GM18861 (cell line): ENCODE data around the gene SNX6.
"Not testable (repeated sequence)": the region's sequence is repeated elsewhere in the genome, so short reads cannot be mapped to it uniquely, and the experiment has no call there.

Experiments used
- ATAC-seq: cut with Tn5 transposase; IDR thresholded peaks from one replicate; pipeline ENCODE4 v1.9.1; 2021; ENCODE audit not compliant: unreplicated experiment

The SNX6 gene

DNA sequence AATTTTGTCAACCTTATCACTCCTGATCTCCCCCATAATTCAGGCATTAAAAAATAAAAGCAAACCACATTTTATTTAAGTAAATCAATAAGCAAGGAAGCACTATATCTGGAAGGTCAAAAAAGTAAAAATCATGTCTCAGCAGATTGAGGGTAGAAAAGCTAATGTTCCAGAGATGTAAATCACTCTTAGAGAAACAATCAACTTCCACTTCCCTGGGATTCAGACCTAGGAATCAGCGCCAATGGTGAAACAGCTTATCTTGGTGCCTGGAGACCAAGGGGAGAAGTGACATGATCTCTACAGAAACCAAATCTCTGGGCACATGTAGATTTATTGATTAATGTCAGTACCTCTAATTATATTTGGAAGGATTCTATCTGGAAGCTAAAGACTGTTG is 10.9 kb upstream of the SNX6 start:
- ATAC-seq, result no peak

DNA sequence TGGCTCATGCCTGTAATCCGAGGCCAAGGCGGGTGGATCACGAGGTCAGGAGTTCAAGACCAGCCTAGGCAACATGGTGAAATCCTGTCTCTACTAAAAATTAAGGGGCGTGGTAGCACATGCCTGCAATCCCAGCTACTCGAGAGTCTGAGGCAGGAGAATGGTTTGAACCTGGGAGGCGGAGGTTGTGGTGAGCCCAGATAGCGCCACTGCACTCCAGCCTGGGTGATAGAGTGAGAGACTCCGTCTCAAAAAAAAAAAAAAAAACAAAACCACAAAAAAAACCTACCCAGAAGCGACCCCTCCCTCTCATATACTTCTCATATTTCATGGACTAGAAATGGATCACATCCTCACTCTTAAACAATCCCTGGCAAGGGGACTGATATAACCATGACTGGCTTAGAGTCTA is 4.4 kb upstream of the SNX6 start:
- ATAC-seq, result not testable (repeated sequence)

DNA sequence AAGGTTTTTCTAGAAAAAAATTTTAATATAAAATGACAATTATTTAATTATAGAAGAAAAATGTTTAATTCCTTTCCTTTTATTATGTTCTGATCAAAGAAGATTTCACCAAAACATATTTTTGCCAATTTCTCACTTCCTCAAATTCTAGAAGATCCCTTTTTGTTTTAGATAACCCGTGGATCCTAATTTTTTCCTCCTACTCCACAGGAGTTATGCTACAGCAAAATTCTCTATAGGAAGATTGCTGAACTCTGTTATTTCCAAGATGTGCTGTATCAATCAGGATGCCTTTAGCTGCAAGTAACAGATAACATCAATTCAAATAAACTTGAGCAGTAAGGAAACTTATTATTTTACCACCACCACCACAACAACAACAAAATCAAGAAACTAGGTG is 3.8 kb upstream of the SNX6 start:
- no peak for ATAC-seq

DNA sequence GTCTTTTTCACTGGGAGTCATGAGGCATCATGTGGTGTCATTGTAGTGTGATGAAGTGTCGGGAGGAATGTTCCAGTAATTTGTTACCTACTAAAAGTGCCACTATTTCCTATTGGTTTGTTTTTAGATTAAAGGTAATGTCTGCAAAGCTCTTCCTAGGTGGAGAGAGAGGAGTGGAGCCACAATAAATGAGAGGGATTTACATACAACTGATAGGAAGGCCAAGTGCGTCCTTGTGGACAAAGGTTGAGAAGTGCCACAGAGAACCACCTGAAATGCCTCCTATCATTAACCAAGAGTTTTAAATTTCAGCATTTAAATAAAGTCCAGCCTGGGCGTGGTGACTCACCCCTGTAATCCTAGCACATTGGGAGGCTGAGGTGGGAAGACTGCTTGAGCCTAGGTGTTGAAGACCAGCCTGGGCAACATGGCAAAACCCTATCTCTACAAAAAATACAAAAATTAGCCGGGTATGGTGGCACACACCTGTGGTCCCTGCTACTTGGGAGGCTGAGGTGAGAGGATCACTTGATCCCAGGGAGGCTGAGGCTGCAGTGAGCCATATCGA is 2.5 kb upstream of the SNX6 start:
- no peak for ATAC-seq

DNA sequence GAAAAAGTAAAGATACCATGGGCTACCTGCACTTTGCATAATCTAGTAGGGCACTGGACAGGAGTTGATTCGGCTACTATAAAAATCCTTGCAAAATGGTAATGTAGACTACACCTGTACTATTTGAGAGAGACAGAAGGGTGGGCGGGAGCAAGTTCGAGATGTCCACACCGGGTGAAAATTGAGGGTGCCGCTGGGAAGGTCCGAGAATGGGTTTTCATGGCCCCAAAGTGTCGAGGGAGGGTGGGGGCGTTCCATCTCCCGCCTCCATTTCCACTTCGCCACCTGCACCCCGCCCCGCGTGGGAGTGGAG is 648 bp downstream of the SNX6 start:
- no peak for ATAC-seq

DNA sequence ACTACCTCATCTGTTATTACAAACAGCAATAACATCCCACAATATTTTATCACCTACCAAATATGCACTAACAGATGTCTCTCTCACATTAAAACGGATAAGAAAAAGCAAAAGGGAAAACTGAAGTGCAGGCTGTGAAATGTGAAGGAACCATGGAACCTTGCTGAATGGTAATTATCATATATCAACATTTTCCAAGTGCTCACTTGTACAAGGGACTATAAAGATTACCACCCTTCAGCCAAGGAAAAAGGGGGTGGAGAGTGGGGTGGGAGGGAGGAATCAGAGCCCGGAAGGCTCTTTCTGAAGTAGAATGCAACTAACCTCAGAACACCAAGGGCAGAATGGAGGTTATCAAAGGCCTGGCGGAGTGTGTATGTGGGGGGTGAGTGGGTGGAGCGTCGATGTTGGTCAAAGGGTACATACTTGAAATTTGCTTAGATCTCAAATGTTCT is 1.2 kb downstream of the SNX6 start:
- ATAC-seq, result no peak

DNA sequence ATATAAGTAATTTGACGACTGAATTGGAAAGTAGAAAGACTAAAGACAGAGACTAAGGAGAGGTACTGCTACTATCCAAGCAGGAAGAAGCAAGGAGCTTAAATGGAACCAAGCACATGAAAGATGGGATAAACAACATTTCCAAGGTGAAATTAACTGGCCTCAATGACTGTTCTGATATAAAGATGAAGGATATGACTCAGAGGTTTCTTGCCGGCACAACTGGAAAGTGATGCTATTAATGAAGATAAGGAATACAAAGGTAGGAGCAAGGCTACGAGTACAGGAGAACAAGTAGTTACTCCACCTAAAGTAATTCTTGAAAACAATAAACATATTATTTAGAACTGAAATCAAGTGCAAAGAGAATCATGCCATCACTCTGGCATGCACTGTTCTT is 6.4 kb downstream of the SNX6 start:
- ATAC-seq, result no peak

DNA sequence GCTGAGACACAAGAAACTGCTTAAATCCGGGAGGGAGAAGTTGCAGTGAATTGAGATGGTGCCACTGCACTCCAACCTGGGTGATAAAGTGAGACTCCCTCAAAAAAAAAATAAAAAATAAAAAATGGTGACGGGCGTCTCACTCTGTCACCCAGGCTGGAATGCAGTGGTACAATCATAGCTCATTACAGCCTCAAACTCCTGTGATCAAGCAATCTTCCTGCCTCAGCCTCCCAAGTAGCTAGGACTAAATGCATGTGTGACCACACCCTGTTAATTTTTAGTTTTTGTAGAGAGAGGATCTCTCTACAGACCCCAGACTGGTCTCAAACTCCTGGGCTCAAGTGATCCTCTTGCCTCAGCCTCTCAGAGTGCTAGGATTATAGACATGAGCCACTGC is 9.1 kb downstream of the SNX6 start:
- no peak for ATAC-seq

DNA sequence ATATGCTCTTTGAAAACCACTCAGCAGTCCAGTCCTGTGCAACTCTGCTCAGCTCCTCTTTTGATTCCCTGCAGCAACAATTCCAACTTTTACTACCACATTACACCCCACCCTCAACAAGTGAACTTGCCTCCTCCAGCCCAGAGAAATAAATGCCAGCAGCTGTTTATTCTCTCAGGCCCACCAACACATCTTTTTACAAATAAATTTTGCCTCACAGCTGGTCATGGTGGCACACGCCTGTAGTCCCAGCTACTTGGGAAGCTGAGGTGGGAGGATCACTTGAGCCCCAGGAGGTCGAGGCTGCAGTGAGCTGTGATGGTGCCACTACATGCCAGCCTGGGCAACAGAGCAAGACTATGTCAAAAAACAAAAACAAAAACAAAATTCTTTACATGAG is 9.8 kb downstream of the SNX6 start:
- ATAC-seq, result no peak

DNA sequence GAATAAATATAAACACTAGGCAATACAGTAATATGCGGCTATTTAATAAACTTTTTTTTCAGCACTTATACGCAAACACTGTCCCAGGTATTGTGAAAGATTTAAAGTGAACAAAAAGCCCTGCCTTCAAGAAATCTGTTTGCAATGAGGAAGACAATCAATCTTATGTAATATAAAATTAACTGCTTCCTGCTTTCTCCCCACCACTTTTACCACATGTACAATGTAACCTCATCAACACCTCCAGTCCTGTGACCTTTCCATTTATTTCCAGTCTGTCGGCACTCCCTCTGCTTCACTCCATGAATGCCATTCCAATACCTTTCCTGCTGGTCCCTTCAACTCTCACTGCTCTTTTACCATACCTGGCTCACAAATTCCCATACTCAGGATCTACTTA is 10.5 kb downstream of the SNX6 start:
- no peak for ATAC-seq

DNA sequence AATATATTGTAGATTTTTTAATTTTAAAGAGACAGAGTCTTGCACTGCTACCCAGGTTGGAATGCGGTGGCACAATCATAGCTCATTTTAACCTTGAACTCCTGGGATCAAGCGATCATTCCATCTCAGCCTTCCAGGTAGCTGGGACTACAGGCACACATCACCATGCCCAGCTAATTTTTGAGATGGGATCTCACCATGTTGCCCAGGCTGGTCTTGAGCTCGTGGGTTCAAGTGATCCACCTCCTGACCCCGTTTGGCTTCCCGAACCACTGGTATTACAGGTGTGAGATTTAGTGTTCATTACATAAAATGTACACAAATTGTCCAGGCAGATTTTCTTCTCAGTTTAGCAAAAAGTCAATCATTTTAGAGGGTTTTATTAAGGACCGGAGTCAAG is 13.6 kb downstream of the SNX6 start:
- no peak for ATAC-seq

DNA sequence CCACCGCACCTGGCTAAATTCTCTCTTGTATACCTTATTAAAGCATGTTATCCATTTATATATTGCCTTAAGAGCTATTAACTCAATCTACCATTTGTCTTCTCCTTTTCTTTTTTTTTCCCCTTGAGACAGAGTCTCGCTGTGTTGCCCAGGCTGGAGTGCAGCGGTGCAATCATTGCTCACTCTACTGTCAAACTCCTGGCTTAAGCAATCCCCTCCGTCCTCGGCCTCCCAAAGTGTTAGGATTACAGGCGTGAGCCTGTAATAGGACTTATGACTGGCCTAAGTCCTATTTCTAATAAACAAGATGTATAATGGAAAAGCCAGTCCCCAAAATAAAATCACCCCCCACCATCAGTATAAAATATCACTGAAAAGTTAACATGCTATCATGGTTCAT is 14.4 kb downstream of the SNX6 start:
- no peak for ATAC-seq

DNA sequence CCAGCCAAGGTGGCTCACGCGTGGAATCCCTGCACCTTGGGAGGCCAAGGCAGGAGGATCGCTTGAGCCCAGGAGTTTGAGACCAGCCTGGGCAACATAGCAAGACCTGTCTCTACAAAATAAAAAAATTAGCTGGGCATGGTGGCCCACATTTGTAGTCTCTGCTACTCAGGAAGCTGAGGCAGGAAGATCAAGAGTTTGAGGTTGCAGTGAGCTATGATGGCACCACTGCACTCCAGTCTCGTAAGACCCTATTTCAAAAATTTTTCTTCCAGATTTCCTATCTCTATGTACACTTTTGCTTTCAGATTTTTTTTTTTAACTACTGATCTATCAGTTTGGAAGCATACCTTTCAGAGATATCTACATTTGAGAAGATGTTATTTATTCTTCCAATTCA is 15.3 kb downstream of the SNX6 start:
- no peak for ATAC-seq

DNA sequence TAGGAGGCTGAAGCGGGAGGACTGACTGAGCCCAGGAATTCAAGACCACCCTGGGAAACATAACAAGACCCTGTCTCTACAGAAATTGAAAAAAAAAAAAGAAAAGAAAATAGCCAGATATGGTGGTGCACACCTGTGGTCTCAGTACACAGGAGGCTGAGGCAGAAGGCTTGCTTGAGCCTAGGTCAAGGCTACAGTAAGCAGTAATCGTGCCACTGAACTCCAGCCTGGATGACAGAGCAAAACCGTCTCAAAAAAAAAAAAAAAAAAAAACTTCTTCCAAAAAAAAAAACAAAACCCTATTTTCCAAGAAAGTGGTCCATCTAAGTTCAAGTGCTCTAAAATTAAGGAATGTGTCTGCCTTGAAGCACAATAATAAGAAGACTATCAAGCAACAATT is 19.8 kb downstream of the SNX6 start:
- ATAC-seq, result no peak

DNA sequence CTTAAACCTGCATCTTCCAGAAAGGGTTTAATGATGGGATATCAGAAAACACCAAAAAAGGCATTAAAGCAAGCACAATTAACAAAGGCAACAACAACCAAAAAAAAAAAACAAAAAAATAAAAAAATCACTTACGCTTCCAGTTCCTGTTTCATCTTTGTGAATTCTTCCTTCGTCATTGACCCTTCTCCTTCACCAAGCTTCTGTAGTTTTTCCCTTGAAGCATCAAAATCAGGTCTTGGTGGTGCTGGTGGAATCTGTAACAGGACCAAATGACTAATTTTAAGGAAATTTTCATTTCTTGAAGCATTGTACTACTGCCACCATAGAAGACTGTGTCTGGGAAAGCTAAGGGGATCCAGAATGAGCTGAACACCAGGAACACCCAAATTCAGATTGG is 24.5 kb downstream of the SNX6 start:
- ATAC-seq, result no peak

DNA sequence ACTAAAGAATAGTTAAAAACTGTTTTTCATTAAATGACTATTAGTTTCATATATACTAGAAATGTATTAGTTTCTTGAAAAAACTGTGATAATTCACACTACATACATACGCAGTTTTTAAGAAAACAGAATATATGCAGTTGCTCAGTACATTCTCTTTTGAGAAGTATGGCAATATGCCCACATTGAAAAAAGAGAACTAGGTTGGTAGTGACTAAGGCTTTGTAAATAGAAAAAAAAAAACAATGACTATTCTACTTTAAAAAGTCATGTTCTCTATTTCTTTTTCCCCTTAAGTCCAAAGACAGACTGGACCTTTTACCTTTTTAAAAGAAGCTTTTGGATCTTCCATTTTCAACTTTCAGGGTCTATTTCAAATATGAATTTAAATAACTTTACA is 25.0 kb downstream of the SNX6 start:
- no peak for ATAC-seq

DNA sequence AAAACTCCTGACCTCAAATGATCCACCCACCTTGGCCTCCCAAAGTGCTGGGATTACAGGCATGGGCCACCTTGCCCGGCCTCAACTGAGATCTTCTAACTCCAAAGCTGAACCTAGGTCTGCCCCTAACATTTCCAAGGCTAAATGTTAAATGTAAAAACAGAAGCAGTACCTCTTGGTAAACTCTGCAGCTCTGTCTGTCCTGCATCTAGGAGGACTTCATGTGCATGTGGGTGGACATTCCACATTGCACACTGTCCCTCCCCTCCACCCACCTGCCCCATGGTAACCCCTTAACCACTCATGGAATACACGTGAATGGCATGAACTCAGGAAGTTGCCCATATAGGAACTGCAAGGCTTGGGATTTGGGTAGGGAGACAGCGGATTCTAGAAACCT is 33.1 kb downstream of the SNX6 start:
- ATAC-seq, result no peak

DNA sequence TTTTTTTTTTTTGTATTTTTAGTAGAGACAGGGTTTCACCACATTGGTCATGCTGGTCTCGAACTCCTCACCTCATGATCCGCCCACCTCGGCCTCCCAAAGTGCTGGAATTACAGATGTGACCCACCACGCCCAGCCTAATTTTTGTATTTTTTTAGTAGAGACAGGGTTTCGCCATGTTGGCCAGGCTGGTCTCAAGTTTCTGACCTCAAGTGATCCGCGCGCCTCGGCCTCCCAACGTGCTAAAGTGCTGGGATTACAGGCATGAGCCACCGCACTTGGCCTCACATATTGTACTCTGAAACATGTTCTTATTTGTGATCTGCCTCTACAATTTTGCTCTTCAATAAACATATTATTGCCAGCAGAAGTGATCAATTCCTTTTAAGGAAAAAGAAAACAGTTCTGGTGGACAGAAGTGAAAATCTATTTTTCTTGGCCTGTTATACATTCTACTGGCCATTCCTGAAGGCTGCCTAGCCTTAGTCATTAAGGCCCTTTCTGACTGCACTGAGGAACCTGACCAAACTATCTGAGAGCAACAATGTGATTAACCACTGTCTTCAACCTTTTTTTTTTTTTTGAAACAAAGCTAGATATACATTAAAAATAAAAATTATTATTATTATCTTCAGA is 36.1 kb downstream of the SNX6 start:
- ATAC-seq, result no peak

DNA sequence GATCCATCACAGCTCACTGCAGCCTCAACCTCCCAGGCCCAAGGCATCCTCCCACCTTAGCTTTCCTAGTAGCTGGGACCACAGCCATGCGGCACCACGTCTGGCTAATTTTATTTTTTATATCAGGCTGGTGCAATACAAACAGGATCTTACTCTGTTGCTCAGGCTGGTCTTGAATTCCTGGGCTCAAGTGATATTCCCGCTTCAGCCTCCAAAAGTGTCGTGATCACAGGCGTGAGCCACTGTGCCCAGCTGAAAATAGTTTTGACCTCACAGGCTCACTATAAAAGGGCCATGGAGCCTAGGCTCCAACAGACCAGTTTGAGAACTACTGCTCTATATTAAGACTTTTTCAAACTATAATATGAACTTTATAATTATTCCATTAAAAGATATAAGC is 37.3 kb downstream of the SNX6 start:
- ATAC-seq, result no peak

DNA sequence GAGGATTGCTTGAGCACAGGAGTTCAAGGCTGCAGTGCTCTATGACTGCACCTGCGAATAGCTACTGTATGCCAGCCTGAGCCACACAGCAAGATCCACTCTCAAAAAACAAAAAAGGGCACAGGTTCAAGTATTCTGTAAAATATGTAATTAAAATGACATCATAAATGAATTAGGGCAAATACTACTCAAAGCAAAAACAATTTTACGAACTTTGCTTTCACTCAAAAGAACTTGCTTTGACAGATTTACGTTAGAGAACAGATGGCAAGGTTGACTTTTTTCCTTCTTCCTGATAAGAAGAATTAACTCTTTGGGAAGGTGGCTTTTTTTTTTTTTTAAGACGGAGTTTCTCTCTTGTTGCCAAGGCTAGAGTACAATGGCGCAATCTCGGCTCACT is 46.4 kb downstream of the SNX6 start:
- no peak for ATAC-seq

DNA sequence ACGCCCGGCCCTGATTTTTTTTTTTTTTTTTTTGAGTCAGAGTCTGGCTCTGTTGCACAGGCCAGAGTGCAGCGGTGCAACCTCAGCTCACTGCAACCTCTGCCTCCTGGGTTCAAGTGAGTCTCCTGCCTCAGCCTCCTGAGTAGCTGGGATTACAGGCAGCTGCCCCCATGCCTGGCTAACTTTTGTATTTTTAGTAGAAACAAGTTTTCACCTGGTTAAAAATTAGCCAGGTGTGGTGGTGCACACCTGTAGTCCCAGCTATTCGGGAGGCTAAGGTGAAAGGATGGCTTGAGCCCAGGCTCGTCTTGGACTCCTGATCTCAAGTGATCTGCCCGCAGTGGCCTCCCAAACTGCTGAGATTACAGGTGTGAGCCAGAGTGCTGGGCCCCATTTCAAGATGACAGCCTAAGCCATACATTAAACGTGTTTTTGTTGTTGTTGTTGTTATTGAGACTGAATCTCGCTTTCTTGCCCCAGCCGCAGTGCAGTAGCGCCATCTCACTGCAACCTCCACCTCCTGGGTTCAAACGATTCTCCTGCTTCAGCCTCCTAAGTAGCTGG is 47.7 kb downstream of the SNX6 start:
- ATAC-seq, result no peak

DNA sequence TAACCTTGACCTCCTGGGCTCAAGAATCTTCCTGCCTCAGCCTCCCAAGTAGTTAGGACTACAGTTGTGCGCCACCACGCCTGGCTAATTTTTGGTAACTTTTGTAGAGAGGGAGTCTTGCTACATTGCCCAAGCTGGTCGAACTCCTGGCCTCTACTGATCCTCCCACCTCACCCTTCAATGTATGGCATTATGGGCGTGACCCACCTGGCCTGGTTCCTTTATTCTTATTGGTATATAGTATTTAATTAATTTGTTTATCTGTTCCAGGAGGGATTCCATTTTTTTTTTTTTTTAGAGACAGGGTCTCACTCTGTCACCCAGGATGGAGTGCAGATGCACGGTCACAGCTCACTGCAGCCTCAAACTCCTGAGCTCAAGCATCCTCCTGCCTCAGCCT is 49.6 kb downstream of the SNX6 start:
- ATAC-seq, result no peak

DNA sequence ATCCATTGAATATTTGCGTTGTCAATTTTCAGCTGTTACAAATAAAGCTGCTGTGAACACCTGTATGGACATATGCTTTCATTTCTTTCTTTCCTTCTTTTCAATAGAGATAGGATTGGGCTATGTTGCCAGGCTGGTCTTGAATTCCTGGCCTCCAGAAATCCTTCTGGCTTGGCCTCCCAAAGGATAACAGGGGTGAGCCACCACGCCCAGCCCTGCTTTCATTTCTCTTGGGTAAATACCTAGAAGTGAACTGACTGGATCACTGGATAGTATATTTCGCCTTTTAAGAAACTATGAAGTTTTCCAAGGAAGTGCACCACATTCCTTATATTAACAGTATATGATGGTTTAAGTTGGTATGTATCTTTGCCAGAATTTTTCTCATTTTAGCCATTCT is 58.2 kb downstream of the SNX6 start:
- no peak for ATAC-seq
